Measurements from ENCODE around the gene OBSL1. TPM values are rescaled to one million over a fixed set of nuclear protein-coding genes. Genes with fewer than 3 reads are reported as not detected.
A peak's percentile ranks its signal among the peaks of the same experiment; 100 is the strongest.

The OBSL1 gene
- total and polyA plus RNA-seq, 2 donors from 2014 or later = 89.5 to 123 TPM

DNA sequence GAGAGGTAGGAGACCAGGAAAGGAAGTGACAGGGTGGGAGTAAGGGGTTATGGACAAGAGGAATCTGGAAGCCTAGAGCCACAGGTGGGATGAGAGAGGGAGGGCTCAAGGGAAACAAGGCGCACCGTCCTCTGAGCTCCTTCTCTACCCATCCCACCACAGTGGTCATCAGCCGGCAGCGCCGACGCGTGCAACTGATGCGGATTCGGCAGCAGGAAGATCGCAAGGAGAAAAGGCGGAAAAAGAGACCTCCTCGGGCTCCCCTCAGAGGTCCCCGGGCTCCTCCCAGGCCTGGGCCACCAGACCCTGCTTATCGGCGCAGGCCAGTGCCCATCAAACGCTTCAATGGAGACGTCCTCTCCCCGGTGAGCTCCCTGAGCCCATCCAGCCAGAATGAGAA lies 22.3 kb downstream of the OBSL1 start:
- FAIRE-seq (no peak), DNase-seq (peak in 1 of 5 donors; percentile 36)
- Histone ChIP-seq H3K4me1 (ENCODE audit: control insufficient read depth in 2 of 3, insufficient read depth in 2 of 3, low read depth in 1 of 3, low read length in 3 of 3) (peaks cover 0 to 19% (median 0%) of the 10 kb centered on the region in 3 donors), H3K36me3 (ENCODE audit: control insufficient read depth in 2 of 3, insufficient read depth in 3 of 3, low read length in 3 of 3) (no peaks in the 10 kb centered on the region), H3K27ac (ENCODE audit: low read depth in 2 of 2, low read length in 2 of 2) (no peak overlapping the region), H3K27me3 (ENCODE audit: control insufficient read depth, insufficient read depth, low read length) (no peaks in the 10 kb centered on the region), H3K9ac (ENCODE audit: low read length in 3 of 3) (no peak overlapping the region), H3K4me3 (ENCODE audit: low read length in 3 of 3) (no peak overlapping the region), H3K9me3 (ENCODE audit: control insufficient read depth in 2 of 3, insufficient read depth in 1 of 3, low read length in 3 of 3) (no peaks in the 10 kb centered on the region)
- intact Hi-C loops (cut with DNase I) = no loop called here
- TF ChIP-seq CTCF (IDR thresholded peaks at IDR 0.05; ENCODE audit: borderline replicate concordance, extremely low read depth, insufficient read depth) = no peak

GRCh38 chr2:219547621-219548020 lies 23.7 kb downstream of the OBSL1 start:
- TF ChIP-seq CTCF (IDR thresholded peaks at IDR 0.05; ENCODE audit: borderline replicate concordance, extremely low read depth, insufficient read depth) = no peak
- intact Hi-C loops (cut with DNase I) = no loop called here
- no peaks in the 10 kb centered on the region for H3K36me3 ChIP-seq (ENCODE audit: control insufficient read depth in 2 of 3, insufficient read depth in 3 of 3, low read length in 3 of 3)
- no peak overlapping the region for H3K27ac ChIP-seq (ENCODE audit: low read depth in 2 of 2, low read length in 2 of 2)
- no peak overlapping the region for H3K9ac ChIP-seq (ENCODE audit: low read length in 3 of 3)
- FAIRE-seq (no peak), DNase-seq (peak in 2 of 5 donors; percentile 39 to 71)
- H3K4me3 ChIP-seq (ENCODE audit: low read length in 3 of 3) = no peak overlapping the region
- no peaks in the 10 kb centered on the region for H3K9me3 ChIP-seq (ENCODE audit: control insufficient read depth in 2 of 3, insufficient read depth in 1 of 3, low read length in 3 of 3)
- H3K4me1 ChIP-seq (ENCODE audit: control insufficient read depth in 2 of 3, insufficient read depth in 2 of 3, low read depth in 1 of 3, low read length in 3 of 3) = peaks cover under 1 to 12% (median 2%) of the 10 kb centered on the region in 3 donors
- no peaks in the 10 kb centered on the region for H3K27me3 ChIP-seq (ENCODE audit: control insufficient read depth, insufficient read depth, low read length)

DNA sequence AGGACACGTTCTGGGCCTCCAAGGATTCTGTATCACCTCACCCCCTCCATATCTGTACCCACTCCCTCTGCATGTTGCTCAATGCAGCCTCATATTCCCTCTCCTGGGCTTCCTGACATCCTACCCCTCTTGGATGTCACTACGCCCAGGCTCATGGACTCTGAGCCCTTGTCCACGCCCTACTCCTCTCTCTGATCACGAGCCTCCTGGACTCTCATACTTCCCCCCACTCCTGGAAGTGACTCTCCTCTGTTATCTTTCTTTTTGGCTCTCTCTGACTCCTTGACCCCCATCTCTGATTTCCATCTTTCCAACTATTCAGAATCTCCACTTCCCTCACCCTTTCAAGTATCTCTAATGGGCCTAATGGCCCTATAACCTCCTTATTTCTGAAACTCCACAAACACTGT lies 25.4 kb downstream of the OBSL1 start:
- Histone ChIP-seq H3K4me1 (ENCODE audit: control insufficient read depth in 2 of 3, insufficient read depth in 2 of 3, low read depth in 1 of 3, low read length in 3 of 3) (peaks cover 4 to 18% (median 9%) of the 10 kb centered on the region in 3 donors), H3K4me3 (ENCODE audit: low read length in 3 of 3) (no peak overlapping the region), H3K9ac (ENCODE audit: low read length in 3 of 3) (no peak overlapping the region), H3K36me3 (ENCODE audit: control insufficient read depth in 2 of 3, insufficient read depth in 3 of 3, low read length in 3 of 3) (peaks cover 0 to 3% (median 2%) of the 10 kb centered on the region in 3 donors), H3K27me3 (ENCODE audit: control insufficient read depth, insufficient read depth, low read length) (no peaks in the 10 kb centered on the region), H3K27ac (ENCODE audit: low read depth in 2 of 2, low read length in 2 of 2) (no peak overlapping the region), H3K9me3 (ENCODE audit: control insufficient read depth in 2 of 3, insufficient read depth in 1 of 3, low read length in 3 of 3) (no peaks in the 10 kb centered on the region)
- intact Hi-C loops (cut with DNase I) = no loop called here
- DNase-seq = peak in 1 of 5 donors; percentile 36
- FAIRE-seq = no peak
- no peak for TF ChIP-seq CTCF (IDR thresholded peaks at IDR 0.05; ENCODE audit: borderline replicate concordance, extremely low read depth, insufficient read depth)

All from kidney (tissue), 14 donors.